GM18499 (cell line): ENCODE data around the gene NEURL1.

Experiments
- ATAC-seq: cut with Tn5 transposase; IDR thresholded peaks from one replicate; pipeline ENCODE4 v1.9.1; 2021; ENCODE audit warnings: moderate number of reproducible peaks; ENCODE audit not compliant: insufficient read depth, unreplicated experiment

Gene NEURL1

DNA sequence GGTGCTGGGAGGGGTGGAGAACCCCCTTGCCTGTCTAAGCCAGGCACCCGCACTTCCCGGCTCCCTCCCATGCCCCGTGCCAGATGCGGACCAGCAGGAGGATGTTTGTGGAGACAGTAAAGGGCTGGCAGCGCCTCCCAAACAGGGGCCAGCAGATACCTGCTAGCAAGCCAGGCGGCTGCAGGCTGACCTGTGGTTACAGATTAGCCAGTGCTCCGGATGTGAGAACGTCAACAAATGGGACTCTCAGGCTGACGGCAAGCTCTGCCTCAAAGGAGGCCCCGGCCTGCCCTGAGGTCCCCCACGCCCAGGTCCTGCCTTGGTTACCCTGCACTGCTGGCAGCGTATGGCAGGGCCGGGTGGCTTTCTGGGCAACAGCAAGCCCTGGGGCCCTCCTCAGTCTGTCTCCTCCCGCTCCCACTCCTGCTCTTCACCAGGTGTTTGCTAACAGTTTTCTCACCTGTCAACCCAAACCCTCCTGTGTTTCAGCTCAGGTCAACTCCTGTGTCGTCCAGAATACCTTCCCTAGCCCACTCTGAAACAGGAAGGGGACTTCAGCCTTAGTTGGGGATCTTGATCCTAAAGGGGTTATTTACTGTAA, 85.4 kb downstream of the NEURL1 start:
- no peak for ATAC-seq

DNA sequence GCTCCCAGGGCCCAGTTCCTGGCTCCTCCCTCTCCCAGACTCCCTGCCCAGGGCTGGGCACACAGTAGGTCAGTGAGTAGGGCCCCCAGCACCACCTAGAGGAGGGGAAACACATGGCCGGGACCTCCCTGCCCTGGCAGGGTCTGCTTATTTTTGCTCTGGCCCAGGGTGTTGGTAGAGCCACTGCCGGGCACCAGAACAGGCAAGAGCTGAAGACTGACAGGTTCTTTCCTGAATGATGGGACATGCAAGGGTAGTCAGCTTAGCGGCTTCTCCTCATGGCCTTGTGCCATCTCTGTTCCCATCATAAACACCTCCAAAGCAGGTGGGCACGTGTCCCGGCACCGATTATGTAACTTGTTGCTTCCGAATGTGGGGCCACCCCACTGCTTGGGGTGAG, 86.5 kb downstream of the NEURL1 start:
- no peak for ATAC-seq

DNA sequence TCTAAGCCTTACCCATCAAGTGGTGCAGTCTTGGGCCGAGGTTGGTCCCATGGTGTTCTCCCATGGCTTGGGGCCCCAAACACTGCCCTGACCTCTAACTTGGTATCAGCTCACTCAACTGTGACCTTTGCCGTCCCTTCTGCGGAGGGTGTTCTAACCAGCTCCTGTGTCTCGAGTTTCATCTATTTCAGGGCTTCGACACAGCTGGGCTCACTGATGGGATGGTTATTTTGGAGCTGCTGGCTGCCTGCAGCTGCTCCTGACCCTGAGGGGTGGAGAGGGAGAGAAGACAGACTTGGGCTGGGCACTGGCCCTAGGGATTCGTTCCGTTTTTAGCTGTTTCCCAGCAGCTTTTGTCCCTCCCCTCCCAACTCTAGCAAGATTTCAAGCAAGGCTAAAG, 86.9 kb downstream of the NEURL1 start:
- ATAC-seq: no peak

DNA sequence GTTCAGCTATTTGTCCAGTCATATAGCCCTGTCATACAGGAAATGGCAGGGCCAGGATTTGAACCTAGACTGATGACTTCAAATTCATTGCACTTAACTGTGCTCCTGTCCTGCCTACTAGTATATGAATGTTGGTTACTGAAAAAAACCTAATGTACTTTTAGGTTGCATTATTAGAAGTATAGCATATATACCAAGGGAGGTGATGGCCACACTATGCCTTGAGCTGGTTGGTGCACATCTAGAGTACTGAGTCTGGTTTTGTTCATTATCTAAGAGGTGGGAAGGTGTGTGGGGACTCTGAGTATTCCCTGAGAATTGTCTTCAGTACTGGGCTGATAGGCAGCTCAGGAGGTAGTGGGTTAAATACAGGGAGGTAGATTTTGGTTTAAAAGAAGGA, 88.0 kb downstream of the NEURL1 start:
- no peak for ATAC-seq

DNA sequence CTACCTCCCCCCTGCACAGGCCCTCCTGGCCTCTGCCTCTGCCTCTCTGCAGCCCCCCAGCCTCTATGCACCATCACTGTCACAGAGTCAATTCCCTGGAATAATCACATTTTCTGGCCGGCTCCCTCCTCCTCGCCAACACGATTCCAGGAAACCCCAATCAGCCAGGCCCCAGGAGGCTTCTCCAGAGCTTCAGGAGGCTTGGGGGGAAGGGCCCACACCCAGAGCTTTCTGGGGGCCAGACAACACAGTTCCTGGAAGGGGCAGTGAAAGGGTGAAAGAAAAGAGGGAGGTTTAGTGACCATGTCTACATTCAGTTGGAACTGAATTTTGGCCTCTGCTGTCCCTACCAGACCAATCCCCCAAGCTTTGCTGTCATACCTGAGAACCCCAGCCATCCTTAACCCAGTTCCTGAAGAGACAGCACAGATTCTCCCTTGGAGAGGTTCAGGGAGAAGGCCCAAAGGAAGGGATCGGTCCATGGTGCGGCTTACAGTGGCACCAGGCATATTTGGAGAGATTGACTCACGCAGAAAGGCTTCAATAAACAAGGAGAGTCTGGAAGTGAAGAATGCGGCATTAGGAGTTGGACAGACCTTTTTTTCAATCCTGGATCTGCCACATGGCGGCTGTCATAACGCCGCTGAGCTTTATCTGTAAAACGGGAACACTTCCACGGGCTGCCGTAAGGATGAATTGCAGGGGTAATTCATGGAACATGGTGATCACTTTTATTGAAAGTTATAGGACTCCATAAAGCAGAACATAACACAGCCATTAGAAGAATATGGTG, 89.0 kb downstream of the NEURL1 start:
- ATAC-seq: no peak

DNA sequence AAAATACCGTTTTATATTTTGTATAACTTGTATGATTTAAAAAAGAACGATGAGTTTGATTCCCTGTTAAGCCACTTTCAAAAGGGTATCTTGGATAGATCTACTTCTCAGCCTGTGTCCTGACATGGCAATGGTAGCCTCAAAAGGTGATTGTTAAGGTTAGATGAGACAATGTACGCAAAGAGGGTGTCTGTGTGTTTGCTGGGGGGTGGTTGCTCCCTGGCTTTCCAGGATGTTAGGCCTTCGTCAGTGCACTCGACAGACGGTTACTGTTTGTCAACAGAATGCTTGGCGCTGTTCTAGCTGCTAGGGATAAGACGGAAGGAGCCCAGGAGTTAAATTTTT, 90.3 kb downstream of the NEURL1 start:
- no peak for ATAC-seq

DNA sequence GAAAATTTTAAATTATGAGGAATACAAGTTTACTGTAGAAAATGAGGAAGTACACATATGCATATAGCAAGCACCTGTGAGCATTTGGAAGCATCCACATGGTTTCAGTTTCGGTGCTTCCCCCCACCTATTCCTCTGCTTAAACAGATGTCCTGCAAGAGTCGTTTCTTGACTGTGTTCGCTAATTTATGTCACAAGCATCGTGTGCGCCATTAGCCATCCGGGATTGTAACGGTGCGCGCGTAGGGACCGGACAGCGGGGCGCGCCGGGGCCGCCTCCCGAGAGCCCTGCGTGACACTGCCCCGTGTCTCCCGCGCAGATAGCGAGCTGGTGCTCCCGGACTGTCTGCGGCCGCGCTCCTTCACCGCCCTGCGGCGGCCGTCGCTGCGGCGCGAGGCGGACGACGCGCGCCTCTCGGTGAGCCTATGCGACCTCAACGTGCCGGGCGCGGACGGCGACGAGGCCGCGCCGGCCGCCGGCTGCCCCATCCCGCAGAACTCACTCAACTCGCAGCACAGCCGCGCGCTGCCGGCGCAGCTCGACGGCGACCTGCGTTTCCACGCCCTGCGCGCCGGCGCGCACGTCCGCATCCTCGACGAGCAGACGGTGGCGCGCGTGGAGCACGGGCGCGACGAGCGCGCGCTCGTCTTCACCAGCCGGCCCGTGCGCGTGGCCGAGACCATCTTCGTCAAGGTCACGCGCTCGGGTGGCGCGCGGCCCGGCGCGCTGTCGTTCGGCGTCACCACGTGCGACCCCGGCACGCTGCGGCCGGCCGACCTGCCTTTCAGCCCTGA, 90.9 kb downstream of the NEURL1 start:
- no peak for ATAC-seq

DNA sequence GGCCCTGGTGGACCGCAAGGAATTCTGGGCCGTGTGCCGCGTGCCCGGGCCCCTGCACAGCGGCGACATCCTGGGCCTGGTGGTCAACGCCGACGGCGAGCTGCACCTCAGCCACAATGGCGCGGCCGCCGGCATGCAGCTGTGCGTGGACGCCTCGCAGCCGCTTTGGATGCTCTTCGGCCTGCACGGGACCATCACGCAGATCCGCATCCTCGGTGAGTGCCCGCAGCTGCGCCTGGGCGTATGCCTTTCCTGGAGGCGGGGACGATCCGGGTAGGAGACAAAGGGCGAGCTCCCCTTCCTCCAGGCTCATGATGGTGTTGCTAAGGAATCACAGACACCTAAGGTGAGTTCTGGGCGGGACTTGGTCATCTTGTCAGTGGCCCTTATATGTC, 91.5 kb downstream of the NEURL1 start:
- no peak for ATAC-seq

DNA sequence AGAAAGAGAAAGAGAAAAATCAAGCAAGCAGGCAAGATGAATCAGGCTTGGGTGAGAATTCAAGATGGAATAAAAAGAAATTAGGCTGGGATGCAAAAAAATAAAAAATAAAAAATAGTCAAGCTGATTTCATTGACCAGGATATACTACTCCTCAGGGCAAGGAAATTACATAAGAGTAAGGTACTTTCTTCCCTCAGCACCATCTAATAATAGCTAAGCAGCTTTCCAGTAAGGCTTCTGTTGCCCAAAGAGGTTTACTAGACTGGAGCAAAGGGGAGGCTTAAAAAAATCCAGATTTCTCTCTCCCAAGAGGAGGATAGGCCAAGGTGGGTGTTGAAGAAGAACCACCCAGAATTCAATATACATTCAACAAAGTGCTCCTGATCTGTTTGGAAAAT, 93.6 kb downstream of the NEURL1 start:
- no peak for ATAC-seq

DNA sequence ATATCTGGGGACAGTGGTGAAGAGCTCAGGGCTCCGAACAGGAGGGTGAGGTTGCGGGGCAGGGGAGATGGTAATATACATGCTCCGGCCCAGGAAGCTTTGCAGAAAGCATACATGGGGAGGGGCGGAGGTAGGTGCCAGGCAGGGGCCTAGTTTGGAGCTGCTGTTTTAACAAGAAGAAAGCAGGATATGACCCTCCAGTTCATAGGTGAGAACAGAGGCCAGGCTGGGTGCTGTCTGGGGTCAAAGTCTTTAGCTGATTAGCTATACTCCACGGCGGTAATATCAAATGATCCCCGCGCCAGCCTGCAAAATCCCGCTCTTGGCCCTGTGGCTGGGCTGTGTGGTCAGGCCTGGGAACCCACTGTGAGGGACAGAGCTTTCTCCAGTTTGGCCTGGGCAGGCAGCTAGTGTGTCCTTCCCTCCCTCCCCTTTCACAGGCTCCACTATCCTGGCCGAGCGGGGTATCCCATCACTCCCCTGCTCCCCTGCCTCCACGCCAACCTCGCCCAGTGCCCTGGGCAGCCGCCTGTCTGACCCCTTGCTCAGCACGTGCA, 95.6 kb downstream of the NEURL1 start:
- no peak for ATAC-seq

DNA sequence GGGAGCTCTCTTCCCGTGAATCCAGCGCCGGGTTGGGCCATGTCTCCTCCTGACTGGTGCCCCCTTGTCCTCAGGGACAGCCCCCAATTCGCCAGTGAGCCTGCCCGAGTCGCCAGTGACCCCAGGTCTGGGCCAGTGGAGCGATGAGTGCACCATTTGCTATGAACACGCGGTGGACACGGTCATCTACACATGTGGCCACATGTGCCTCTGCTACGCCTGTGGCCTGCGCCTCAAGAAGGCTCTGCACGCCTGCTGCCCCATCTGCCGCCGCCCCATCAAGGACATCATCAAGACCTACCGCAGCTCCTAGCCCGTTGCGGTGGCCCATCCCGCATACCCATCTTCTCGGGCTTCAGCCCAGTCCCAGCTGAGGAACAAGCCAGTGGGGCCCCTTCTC, 96.6 kb downstream of the NEURL1 start:
- ATAC-seq: no peak

DNA sequence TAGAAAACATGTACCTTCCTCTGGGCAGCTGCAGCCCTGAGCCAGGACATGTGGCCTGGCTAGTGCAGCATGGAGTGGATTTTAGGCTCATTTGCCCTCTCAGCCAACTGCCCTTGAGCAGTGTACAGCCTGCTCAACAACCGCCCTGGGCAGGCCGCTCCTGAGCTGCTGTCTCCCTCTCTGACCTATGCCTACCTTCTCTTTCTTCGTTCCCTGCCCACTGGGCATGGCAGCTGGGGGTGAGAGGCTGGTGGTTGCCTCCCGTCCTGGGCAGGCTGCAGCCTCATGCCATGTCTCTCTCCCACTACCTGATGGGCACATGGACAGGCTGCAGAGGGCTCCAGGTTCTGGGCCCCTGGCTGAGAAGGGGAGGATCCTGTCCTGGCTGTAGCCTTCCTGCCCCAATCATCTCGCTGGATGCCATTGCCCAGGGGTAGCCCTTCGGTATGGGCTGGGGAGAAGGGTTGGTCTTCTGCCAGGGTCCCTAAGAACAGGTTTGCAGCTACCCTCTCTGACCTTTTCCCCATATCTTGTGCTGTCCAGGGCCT, 97.3 kb downstream of the NEURL1 start:
- no peak for ATAC-seq

DNA sequence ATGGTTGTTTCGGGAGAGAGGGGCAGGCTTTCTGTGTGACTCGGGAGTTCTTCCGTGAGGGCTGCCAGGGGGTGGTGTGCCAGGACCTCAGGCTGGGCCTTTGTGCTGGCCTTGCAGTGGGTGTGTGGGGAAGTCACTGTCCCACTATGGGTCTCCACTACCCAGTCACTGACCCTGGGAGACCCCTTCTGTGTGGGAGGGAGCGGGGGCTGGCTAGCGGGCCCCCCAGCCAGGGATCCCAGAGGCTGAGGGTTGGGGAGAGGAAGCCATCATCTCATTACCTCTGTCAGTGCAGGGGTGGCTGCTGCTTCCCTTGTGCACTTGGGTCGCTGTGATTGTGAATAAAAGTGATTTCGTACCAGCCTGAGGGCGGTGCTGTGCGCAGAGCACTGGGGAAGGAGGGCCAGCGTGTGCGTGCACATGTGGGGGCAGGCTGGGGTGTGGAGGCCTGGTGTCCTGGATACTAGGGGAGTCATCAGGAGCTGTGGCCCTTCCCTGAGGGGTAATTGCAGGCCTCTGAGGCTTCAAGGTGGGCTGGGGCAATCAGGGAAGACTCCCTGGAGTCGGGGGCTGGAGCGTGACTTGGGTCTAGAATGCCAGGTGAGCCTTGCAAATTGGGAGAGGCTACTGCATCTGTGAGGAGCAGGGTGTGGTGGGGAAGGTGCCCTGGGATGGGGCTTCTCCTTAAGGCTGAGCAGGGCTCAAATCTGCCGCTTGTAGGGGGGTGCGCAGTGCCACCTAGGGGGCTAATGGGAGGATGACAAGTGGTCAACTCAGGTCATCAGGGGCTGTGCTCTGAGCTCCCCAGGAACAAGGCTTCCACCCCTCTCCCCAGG, 98.9 kb downstream of the NEURL1 start:
- no peak for ATAC-seq

DNA sequence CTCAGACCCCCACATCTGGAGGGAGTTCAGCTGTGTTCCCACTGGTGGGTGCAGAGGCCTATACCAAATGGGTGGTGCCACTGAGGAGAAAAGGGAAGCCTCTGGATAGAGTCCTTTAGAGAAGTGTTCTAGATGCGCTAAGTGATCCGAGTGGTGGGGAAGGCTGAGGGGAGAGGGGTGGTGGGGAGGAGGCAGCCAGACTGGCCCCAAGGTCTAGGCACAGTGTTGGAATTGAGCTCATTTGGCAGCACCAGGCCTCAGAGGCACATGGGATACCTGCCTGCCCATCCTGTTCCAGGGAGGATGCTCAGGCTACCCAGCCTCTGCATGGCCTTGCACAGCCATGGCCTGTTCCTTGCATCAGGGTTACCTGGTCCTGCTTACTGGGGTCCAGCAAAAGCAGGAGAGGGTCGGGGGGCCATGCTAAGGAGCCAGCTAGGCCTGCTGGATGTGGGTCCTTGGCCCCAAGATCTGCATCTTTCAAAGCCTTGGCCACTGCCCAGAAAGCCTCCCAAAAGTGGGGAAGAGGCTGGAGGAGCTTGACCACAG, 99.6 kb downstream of the NEURL1 start:
- no peak for ATAC-seq

DNA sequence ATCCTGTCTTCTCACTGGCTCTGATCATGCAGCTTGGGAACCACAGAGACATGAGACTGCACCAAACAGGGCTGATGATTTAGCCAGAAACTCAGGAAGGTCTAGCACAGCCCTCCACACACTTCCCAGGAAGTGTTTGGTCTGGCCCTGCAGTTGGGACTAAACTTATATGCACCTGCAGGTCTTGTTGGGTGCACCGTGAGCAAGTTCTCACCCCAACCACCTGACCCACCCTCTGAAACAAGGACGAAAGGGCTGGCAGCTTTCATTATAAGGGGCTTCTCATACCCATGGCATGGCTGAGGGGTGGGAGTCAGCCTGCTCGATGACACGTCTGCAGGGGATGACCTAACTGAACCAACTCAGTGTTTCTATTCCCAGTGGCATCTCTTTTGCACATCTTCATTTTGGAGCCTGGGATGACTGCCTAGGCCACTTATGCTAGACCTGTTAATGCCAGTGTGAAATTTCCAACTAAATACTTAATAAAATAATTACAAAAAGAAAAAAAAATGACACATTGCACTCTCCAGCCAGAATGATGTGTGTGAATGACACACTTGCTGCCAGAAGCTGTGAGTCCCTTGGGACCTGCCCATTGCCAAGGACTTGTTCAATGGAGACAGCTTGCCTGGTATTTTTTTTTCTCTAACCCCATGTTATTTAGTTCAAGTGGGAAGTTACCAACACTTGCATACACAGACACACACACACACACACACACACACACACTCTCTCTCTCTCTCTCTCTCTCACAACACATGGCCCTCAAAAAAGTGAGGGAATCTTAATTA, 102.6 kb downstream of the NEURL1 start:
- ATAC-seq: no peak

DNA sequence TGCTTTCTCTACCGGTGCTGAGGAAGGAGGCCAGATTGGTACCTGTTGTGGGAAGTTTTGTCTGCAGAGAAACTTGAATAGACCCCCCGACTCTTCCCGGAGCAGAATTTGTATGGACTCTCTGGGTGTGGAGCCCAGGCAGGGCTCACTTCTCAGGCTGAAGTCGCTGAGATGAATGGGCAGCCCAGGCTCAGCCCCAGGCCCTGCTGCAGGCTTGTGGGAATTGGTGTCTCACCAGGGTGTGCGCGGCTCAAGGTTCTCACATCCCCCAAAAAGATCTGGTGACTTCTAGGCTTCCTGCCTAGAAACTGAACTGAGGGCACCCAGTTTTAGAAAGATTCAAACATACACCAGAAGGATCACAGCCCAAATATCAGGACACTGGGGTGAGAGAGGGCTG, 103.5 kb downstream of the NEURL1 start:
- ATAC-seq: no peak

DNA sequence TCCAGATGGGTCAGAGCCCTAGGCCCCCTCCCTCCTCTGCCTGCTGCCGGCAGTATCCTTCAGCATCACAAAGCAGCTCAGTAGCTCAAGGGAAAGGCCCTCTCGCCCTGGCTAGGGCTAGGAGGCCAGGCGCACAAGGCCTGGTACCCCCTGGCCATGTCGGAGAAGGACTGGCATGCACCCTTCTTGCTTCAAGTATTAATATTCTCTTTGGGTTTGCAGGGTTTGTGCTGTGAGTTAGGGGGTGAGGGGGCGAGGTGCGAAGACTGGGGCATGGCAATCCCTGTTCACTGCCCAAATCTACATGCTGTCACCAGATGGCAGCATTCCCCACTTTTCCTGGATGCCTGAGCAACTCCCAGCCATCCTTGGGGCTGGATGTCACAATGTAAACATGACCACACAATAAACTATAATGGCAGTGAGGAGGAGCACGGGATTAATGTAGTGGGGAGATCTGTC, 105.2 kb downstream of the NEURL1 start:
- no peak for ATAC-seq

DNA sequence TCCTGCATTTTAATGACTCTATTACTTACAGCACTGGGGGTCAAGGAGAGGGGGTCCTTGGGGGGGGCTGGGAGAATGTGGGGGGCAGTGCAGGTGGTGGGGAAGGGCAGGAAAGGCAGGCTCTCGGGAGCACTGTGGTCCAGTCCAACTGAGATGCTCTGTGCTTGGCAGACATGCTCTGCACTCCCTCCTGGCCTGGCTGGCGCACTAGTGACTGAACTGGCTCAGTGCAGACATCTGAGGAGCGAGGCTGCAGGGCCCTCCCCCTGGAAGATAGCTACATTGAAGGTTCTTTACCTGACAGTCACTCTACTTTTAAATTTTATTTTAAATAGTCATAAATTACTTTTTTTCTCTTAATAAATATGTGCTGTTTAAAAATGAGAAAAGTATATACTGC, 105.7 kb downstream of the NEURL1 start:
- ATAC-seq: no peak

DNA sequence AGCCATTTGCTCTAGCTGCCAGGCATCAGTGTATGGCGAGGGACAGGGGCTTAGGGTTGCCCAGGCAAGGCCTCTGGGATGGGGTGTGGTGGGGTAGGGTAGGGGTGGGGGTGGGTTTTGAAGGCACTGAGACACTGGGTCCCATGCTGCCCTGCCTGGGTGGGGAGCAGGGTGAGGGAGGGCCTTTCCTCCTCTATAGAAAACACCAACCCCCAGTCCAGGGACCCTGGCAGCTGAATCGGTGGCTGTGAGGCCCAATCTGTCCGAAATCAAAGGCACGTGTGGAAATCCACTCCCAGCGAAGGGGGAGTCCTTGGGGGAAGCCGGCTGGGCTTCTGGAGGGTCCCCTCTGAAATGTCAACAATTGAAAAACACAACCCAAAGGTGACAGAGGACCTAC, 106.4 kb downstream of the NEURL1 start:
- ATAC-seq: no peak
